GM18508 (cell line): ENCODE measurements around the gene DBF4B.
"Not testable (repeated sequence)": the region's sequence is repeated elsewhere in the genome, so short reads cannot be mapped to it uniquely, and the experiment has no call there.

ENCODE experiments used
- ATAC-seq: cut with Tn5 transposase; IDR thresholded peaks from one replicate; pipeline ENCODE4 v1.9.1; 2021; ENCODE audit warnings: moderate number of reproducible peaks; ENCODE audit not compliant: insufficient read depth, unreplicated experiment

The DBF4B gene

GRCh38 chr17:44726121-44726520 is 17.7 kb downstream of the DBF4B start:
- ATAC-seq: not testable (repeated sequence)

- no peak for ATAC-seq
Observed at GRCh38 chr17:44733753-44734152, 25.3 kb downstream of the DBF4B start.

- no peak for ATAC-seq
Observed at GRCh38 chr17:44734272-44734671, 25.8 kb downstream of the DBF4B start.

GRCh38 chr17:44736551-44737240 is 28.2 kb downstream of the DBF4B start:
- no peak for ATAC-seq

GRCh38 chr17:44738214-44738906 is 29.9 kb downstream of the DBF4B start:
- ATAC-seq: no peak

- ATAC-seq: no peak
Observed at GRCh38 chr17:44741316-44741715, 32.9 kb downstream of the DBF4B start.

- ATAC-seq: no peak
Observed at GRCh38 chr17:44745301-44745700, 36.8 kb downstream of the DBF4B start.

- ATAC-seq: not testable (repeated sequence)
Observed at GRCh38 chr17:44745738-44746137, 37.3 kb downstream of the DBF4B start.

- no peak for ATAC-seq
Observed at GRCh38 chr17:44747566-44747965, 39.1 kb downstream of the DBF4B start.

GRCh38 chr17:44749076-44749979 is 40.9 kb downstream of the DBF4B start:
- ATAC-seq: no peak

- ATAC-seq: no peak
Observed at GRCh38 chr17:44749980-44750318, 41.5 kb downstream of the DBF4B start.

- ATAC-seq: no peak
Observed at GRCh38 chr17:44751331-44751730, 42.9 kb downstream of the DBF4B start.

GRCh38 chr17:44751806-44752205 is 43.3 kb downstream of the DBF4B start:
- ATAC-seq: no peak

GRCh38 chr17:44752953-44753861 is 44.7 kb downstream of the DBF4B start:
- no peak for ATAC-seq

GRCh38 chr17:44754276-44754675 is 45.8 kb downstream of the DBF4B start:
- no peak for ATAC-seq

- not testable (repeated sequence) for ATAC-seq
Observed at GRCh38 chr17:44755180-44755579, 46.7 kb downstream of the DBF4B start.

GRCh38 chr17:44757045-44757917 is 48.8 kb downstream of the DBF4B start:
- no peak for ATAC-seq

- ATAC-seq: no peak
Observed at GRCh38 chr17:44757918-44758413, 49.5 kb downstream of the DBF4B start.
